Nephron progenitor cell (in vitro differentiated cells): Measurements from ENCODE around the gene IL1RAPL2.

ENCODE experiments used
- DNase-seq: peaks from one replicate; pipeline ENCODE4 v3.0.0; 2021
- H3K27ac Mint-ChIP-seq: 2 replicates; pipeline ENCODE4 v1.8.0; 2021; ENCODE audit warnings: mild to moderate bottlenecking, moderate library complexity, mixed read lengths
- H3K27me3 Mint-ChIP-seq: 2 replicates; pipeline ENCODE4 v1.8.0; 2021; ENCODE audit warnings: mild to moderate bottlenecking, low read depth, mixed read lengths; ENCODE audit not compliant: poor library complexity
- H3K36me3 Mint-ChIP-seq: 2 replicates; pipeline ENCODE4 v1.8.0; 2021; ENCODE audit warnings: low read depth, mixed read lengths
- H3K4me1 Mint-ChIP-seq: 2 replicates; pipeline ENCODE4 v1.8.0; 2021; ENCODE audit warnings: mixed read lengths
- H3K4me3 Mint-ChIP-seq: 2 replicates; pipeline ENCODE4 v1.8.0; 2021; ENCODE audit warnings: mild to moderate bottlenecking, moderate library complexity, mixed read lengths
- H3K9me3 Mint-ChIP-seq: 2 replicates; pipeline ENCODE4 v1.8.0; 2021; ENCODE audit warnings: mild to moderate bottlenecking, moderate library complexity, mixed read lengths
- CTCF ChIP-seq: fragments of 200-600 bp; sonication (generic); IDR thresholded peaks from 2 replicates; pipeline ENCODE4 v1.5.0; 2021; ENCODE audit warnings: antibody characterized with exemption

The IL1RAPL2 gene

GRCh38 chrX:105816517-105816916, 1250.5 kb downstream of the IL1RAPL2 start:
- Mint-ChIP-seq H3K36me3 (no peaks in the 10 kb centered on the region), H3K27ac (no peak overlapping the region), H3K4me1 (peaks cover 38% of the 10 kb centered on the region), H3K4me3 (no peak overlapping the region), H3K27me3 (peaks cover 21% of the 10 kb centered on the region), H3K9me3 (peaks cover 39% of the 10 kb centered on the region)
- no peak for DNase-seq
- no peak for TF ChIP-seq CTCF
